NCI-H82 (cell line): Measurements from ENCODE around the gene AGAP1.
A peak's percentile ranks its signal among the peaks of the same experiment; 100 is the strongest.

ENCODE experiments used
- DNase-seq: peaks from one replicate; lab custom pipeline; 2025; lab: John Stamatoyannopoulos, UW

The AGAP1 gene

DNA sequence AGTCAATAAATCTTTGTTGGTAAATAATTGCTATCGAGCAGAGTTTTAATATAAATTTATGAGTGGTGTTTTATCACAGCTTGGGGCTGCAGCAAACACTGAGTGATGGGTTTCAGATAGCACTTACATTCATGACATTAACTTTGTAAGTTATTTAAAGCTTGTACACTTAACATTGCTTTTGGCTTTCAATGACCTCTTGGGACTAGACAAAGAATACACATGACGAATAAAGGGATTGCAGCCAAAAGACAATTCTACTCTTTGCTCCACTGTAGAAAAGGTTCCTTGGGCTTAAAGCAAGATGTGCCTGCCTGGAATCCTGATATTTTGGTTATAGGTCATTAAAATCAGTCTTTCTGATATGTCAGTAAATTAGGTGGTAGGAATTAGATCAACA, 374.8 kb downstream of the AGAP1 start:
- DNase-seq = no peak

DNA sequence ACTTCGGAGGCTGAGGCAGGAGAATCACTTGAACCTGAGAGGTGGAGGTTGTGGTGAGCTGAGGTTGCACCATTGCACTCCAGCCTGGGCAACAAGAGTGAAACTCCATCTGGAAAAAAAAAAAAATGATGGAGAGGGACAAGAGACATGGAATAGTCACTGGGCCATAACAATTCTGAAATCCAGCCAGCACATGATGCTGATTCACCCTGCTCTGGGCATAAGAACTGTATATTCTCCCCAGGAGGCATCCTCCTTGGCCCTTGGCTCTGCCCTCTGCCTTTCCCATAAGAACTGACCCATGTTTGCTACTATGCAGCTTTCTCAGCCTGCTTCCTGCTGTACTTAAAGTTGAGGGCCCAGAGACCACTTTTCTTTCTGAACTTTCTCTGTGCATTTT, 376.7 kb downstream of the AGAP1 start:
- no peak for DNase-seq

- no peak for DNase-seq
Observed at GRCh38 chr2:235876099-235876679, 382.3 kb downstream of the AGAP1 start.

- DNase-seq = no peak
Observed at GRCh38 chr2:235877275-235877802, 383.5 kb downstream of the AGAP1 start.

DNA sequence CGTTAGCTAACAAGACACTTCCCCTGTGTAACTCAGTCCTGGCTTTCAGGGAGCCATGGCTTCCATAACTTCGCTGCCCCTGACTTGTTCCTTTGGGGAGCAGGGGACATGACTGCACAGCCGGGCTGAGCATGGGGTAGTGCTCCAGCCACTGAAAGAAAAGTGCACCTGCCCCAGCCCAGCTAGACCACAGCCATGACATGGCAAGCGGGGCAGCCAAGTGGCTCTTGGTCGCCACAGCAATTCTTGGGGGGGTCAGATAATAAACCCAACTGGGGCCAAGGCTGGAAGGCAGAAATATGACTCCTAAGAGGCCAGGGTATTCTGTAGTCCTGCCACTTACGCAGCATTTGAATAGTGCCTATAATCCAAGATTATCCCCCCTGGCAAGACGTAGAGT, 385.3 kb downstream of the AGAP1 start:
- no peak for DNase-seq

- no peak for DNase-seq
Observed at GRCh38 chr2:235883675-235884074, 389.8 kb downstream of the AGAP1 start.

DNA sequence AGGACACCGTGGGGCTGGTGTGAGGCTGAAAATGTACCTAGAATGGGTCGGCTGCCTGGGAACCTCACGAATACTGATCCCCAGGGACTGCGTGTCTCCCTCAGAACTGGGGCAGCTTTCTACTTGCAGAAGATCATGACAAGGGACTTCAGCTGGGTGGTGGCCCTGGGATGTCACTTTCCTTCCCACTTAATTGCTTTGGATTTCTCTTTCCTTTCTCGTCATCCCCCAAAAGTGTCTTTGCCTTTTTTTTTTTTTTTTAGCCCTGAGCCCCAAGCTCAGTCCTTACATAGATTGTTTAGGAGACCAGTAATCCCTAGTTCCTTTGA, 395.4 kb downstream of the AGAP1 start:
- no peak for DNase-seq

GRCh38 chr2:235893129-235893698, 399.4 kb downstream of the AGAP1 start:
- DNase-seq = no peak

DNA sequence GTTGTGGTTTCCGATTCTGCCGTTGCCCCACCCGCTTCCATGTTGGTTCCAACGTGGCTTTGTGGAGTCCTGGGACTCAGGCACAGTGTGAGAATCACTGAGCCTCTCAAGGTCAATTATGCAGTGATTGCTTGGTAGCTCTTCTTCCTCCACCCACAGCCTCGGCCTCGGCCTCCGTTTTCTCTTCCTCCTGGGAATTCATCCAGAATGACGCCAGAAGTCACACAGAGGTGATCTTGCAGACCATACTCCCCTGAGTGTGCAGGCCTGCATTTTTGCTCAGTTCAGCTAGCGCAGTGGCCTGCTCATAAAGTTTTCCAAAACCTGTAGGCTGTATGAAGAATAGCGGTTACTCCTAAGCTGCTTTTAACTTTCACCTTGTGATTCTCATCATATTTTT, 401.0 kb downstream of the AGAP1 start:
- no peak for DNase-seq

- no peak for DNase-seq
Observed at GRCh38 chr2:235896061-235896460, 402.2 kb downstream of the AGAP1 start.

- DNase-seq = no peak
Observed at GRCh38 chr2:235897992-235898391, 404.1 kb downstream of the AGAP1 start.

- no peak for DNase-seq
Observed at GRCh38 chr2:235898766-235899165, 404.9 kb downstream of the AGAP1 start.

DNA sequence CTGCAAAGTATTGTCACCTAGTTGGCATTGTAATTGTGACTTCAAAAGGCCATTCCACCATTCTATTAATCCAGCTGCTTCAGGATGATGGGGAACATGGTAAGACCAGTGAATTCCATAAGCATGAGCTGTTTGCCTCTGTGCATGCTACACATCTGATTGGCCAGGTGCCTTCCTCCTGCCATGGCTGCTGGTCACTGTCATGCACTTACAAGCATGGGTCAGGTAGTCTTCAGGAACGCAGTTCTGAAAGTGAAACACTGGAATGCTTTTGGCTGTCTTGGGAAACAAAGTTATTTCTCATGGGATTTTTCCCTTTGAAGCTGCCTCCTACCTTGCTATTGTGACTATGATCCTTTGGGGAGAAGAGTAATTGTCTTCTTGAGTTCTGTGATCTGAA, 406.8 kb downstream of the AGAP1 start:
- DNase-seq = no peak

DNA sequence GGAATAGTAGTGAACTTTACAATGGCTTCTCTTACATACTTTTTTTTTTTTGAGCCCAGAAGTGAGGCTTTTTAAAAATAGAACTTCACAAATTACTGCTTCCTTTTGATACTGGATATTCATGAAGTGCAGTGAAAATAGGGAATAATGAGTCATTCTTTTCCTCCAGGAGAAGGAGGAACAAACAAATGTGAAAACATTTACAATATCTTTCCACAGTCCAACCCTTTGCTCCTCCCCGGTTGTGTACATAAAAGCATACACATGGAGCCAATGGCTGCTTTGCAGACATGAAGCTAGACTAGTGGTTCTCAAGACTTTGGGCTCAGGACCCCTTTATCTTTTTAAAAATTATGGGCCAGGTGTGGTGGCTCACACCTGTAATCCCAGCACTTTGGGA, 407.4 kb downstream of the AGAP1 start:
- DNase-seq = no peak

DNA sequence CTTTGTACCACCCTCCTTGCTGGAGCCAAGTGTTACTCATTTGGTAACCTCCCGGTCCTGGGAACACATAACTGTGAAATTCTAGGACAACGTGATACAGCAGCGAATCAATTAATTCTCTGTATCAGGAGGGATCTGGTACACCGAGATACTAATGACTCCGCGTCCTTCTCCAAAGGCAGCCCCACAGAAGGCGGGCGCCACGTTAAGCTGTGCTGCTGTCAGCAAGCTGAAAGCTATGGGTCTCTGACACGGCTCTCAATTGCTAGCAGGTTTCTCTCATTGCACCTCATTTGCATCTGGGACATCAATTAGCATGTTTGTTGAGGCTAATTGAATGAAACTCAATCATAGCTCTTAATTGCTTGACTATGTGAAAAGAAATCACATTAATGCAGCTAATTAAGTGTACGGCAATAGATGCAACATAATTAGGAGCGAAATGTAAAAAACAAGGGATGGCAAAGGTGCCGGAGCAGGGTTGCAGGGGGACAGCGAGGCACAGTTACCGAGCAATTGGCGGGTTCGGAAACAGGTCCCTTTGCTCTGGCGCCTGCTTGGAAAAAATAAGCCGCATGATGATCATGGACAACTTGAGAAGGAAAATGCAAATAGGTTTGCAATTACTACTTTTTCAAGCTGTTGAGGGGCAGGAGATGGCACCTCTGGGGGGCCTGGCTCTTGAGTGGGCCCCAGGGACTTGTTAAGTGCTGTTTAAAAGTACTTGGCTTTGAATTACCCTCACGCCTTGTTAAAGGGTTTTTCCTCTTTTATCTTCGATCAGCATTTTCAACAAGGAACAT, 410.1 kb downstream of the AGAP1 start:
- no peak for DNase-seq

DNA sequence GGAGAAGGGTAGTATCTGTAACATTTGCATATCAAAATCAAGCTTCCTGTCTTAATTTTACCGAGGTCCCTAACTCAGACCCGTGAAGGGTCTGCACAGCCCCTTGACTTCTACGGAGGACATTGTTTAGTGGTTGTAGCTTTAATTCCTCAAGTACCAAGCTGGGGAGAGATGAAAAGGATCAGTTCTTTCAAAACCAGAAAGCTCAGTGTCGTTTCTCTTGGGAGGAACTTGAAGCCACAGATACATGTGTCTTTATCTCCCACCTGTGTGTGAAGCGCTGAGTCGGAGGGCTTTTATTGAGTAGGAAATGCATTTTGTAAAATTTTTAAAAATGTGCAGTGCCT, 410.7 kb downstream of the AGAP1 start:
- DNase-seq = no peak

- DNase-seq = peak; percentile 31
Observed at GRCh38 chr2:235908826-235909225, 415.0 kb downstream of the AGAP1 start.

DNA sequence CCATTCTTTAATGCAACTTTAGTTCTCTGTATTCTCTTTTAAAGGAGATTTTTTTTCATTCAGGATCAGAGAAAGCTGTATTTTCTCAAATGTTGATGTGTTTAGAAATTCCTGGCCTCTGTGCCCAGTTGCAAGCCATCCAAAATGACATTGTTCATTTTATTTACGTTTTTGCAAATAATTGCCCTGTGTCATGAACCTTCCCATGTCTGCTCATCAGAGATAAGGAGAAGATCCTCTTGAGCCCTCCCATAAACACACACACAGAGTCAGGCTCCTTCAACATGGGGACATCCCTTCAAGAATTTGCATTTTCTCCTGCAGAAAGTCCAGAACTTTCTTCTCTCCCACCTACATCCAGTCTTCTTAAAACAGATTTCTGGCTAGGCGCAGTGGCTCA, 415.5 kb downstream of the AGAP1 start:
- no peak for DNase-seq

DNA sequence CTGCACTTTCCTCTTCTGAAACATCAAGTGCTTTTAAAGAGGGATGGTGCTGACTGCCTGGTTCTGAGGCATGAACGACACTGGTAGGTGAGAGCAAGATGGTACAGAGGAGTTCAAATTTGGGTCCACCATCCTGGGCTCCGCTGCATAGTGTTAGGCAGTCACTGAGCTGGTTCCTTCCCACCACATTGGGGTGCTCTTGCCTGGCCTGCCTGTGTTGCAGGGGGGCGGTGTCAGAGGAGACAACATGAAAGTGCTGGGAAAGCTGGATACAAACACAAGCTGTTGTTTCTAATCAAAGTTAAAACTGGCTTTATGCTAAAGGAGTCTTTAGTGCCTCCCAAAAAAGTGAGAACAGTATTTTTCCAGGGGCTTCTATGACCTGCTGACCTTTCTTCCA, 416.2 kb downstream of the AGAP1 start:
- DNase-seq = no peak

DNA sequence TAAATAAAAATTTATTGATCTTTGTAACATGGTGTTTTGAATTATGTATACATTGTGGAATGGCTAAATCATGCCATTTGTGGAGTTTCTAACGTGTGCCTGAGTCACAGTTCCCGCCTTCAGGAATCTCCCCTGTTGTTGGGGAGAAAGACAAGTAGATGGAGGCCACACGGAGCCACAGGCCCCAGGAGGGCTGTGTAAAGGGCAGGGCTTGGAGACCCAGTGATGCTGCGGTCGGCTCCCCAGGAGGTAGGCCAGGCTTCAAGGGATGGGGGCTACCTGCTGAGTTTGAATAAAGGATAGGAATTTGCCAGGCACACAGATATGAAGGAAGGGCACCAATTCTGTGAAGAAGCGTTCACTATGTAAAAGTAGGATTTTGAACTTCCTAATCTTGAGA, 417.3 kb downstream of the AGAP1 start:
- no peak for DNase-seq

GRCh38 chr2:235911633-235912233, 417.9 kb downstream of the AGAP1 start:
- DNase-seq = no peak

DNA sequence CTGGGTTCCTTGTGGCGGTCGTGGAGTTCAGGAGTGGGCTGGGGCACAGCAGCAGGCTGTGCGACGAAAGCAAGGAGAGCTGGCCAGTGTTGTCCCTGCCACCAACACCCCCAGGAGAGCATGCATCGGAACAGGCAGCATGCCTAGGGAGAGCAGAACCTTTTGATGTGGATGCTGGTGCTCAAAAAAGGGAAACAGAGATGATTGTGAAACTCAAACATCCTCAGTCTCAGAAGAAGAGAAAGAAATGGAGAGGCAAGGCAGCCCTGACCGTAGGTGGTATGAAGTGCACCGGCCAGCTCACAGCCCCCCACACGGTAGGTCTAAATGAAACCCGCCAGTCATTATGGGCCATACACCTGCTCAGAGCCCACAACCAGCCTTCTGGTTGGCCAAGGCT, 420.9 kb downstream of the AGAP1 start:
- DNase-seq = no peak

DNA sequence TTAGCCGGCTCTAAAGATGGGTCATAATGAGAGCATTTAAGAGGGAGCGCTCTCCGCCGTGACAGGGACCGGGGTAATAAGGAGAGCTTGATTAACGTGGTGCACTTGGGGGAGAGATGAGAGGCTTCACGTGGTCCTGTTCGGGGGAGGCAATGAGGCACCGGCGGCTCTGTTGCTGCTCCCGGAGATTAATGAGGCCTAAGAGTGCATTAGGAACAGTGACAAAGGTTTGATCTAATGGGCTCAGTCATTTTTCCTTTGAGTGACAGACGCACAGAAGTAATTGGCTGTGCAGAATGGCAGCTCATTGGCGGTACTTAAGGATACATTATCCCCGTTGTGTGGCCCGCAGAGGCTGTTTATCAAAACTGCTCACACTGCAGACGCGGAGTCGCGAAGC, 423.7 kb downstream of the AGAP1 start:
- peak; percentile 97 for DNase-seq
